B cell (primary cell): ENCODE results near the gene CASKIN1.

ENCODE experiments used
- CTCF ChIP-seq: fragments of 200-600 bp; IDR thresholded peaks from one replicate; pipeline ENCODE4 v1.8.0; 2022; ENCODE audit warnings: antibody characterized with exemption, mild to moderate bottlenecking
- EZH2 ChIP-seq: IDR thresholded peaks from 2 replicates; pipeline ENCODE4 v1.6.1; 2012; ENCODE audit warnings: borderline replicate concordance, low read depth, mild to moderate bottlenecking, moderate library complexity, low read length; ENCODE audit not compliant: insufficient read depth, poor library complexity, severe bottlenecking

- no peak for TF ChIP-seq CTCF
- TF ChIP-seq EZH2 = no peak
Measured at GRCh38 chr16:2189252-2189893, 7.0 kb downstream of the CASKIN1 start.
